OCI-LY3 (cell line): ENCODE data around the gene TFEB.

Experiments
- H2AFZ ChIP-seq: fragments of 200-600, 300-600 bp; shearing (Covaris generic); 2 replicates; pipeline ENCODE4 v1.6.0; 2014; ENCODE audit warnings: antibody characterized with exemption, low read depth, low read length
- H3K27ac ChIP-seq: fragments of 200-600, 300-600 bp; sonication (generic); 2 replicates; pipeline ENCODE4 v1.5.1; 2014; ENCODE audit warnings: mild to moderate bottlenecking, low read length, moderate library complexity, mixed read lengths
- H3K27me3 ChIP-seq: fragments of 200-600, 300-600 bp; sonication (generic); 2 replicates; pipeline ENCODE4 v1.6.1; 2014; ENCODE audit warnings: low read depth, low read length, mixed read lengths
- H3K36me3 ChIP-seq: fragments of 200-600, 300-600 bp; sonication (generic); replicated peaks from 2 replicates; pipeline ENCODE3; 2014; ENCODE audit warnings: low read depth, low read length, mixed read lengths
- H3K4me1 ChIP-seq: fragments of 300-600, 200-600 bp; sonication (generic); 2 replicates; pipeline ENCODE4 v1.6.1; 2014; ENCODE audit warnings: low read length, mixed read lengths
- H3K4me2 ChIP-seq: fragments of 200-600, 300-600 bp; sonication (generic); 2 replicates; pipeline ENCODE4 v1.6.1; 2014; ENCODE audit warnings: low read length, mixed read lengths
- H3K4me3 ChIP-seq: fragments of 300-600, 200-600 bp; sonication (generic); 2 replicates; pipeline ENCODE4 v1.5.1; 2014; ENCODE audit warnings: antibody characterized with exemption, mild to moderate bottlenecking, low read length, moderate library complexity
- H3K79me2 ChIP-seq: fragments of 300-600, 200-600 bp; shearing (Covaris generic); 2 replicates; pipeline ENCODE4 v1.6.1; 2014; ENCODE audit warnings: mild to moderate bottlenecking, low read length, mixed read lengths
- H3K9ac ChIP-seq: fragments of 300-600, 200-600 bp; shearing (Covaris generic); 2 replicates; pipeline ENCODE4 v1.6.0; 2014; ENCODE audit warnings: mild to moderate bottlenecking, low read length, moderate library complexity
- H3K9me3 ChIP-seq: fragments of 200-600, 300-600 bp; shearing (Covaris generic); 2 replicates; pipeline ENCODE4 v1.6.1; 2014; ENCODE audit warnings: low read length, mixed read lengths; ENCODE audit not compliant: insufficient read depth
- H4K20me1 ChIP-seq: fragments of 200-600, 300-600 bp; sonication (generic); 2 replicates; pipeline ENCODE4 v1.6.1; 2016; ENCODE audit warnings: low read length, mixed read lengths; ENCODE audit not compliant: insufficient read depth
- CTCF ChIP-seq: fragments of 200-600, 300-600 bp; sonication (generic); IDR thresholded peaks from 2 replicates; pipeline ENCODE4 v1.5.1; 2014; ENCODE audit warnings: antibody characterized with exemption, low read length, low read depth
- EZH2phosphoT487 ChIP-seq: fragments of 200-600 bp; shearing (Covaris generic); IDR thresholded peaks from 2 replicates; pipeline ENCODE4 v1.6.1; 2018; ENCODE audit warnings: antibody characterized with exemption, mixed run types, low read depth

Gene TFEB

GRCh38 chr6:41680182-41680965 lies 55.0 kb downstream of the TFEB start:
- peaks cover 10% of the 10 kb centered on the region for H3K36me3 ChIP-seq
- H3K4me2 ChIP-seq = no peak overlapping the region
- H3K9me3 ChIP-seq = no peaks in the 10 kb centered on the region
- no peak overlapping the region for H3K27ac ChIP-seq
- H2AFZ ChIP-seq = no peak overlapping the region
- H3K4me3 ChIP-seq = no peak overlapping the region
- H3K79me2 ChIP-seq = no peaks in the 10 kb centered on the region
- H3K9ac ChIP-seq = no peak overlapping the region
- no peaks in the 10 kb centered on the region for H4K20me1 ChIP-seq
- peaks cover 11% of the 10 kb centered on the region for H3K27me3 ChIP-seq
- H3K4me1 ChIP-seq = peaks cover 21% of the 10 kb centered on the region
- TF ChIP-seq EZH2phosphoT487 = no peak
- no peak for TF ChIP-seq CTCF

- no peaks in the 10 kb centered on the region for H3K9me3 ChIP-seq
- no peak overlapping the region for H3K4me3 ChIP-seq
- TF ChIP-seq CTCF = no peak
- no peak for TF ChIP-seq EZH2phosphoT487
- no peaks in the 10 kb centered on the region for H3K79me2 ChIP-seq
- H3K4me2 ChIP-seq = no peak overlapping the region
- H3K36me3 ChIP-seq = peaks cover 6% of the 10 kb centered on the region
- no peak overlapping the region for H3K9ac ChIP-seq
- peaks cover 21% of the 10 kb centered on the region for H3K4me1 ChIP-seq
- no peaks in the 10 kb centered on the region for H4K20me1 ChIP-seq
- H3K27me3 ChIP-seq = peaks cover 11% of the 10 kb centered on the region
- no peak overlapping the region for H3K27ac ChIP-seq
- no peak overlapping the region for H2AFZ ChIP-seq
These were observed 55.7 kb downstream of the TFEB start for GRCh38 chr6:41679696-41680095.

GRCh38 chr6:41678511-41679084 lies 56.8 kb downstream of the TFEB start:
- Histone ChIP-seq H3K79me2 (no peaks in the 10 kb centered on the region), H3K9me3 (no peaks in the 10 kb centered on the region), H3K27ac (no peak overlapping the region), H3K36me3 (no peaks in the 10 kb centered on the region), H3K27me3 (peaks cover 11% of the 10 kb centered on the region), H3K9ac (no peak overlapping the region), H2AFZ (no peak overlapping the region), H3K4me2 (no peak overlapping the region), H3K4me1 (peaks cover 15% of the 10 kb centered on the region), H3K4me3 (no peak overlapping the region), H4K20me1 (no peaks in the 10 kb centered on the region)
- no peak for TF ChIP-seq CTCF
- TF ChIP-seq EZH2phosphoT487 = no peak

- Histone ChIP-seq H4K20me1 (no peaks in the 10 kb centered on the region), H3K27me3 (peaks cover 11% of the 10 kb centered on the region), H3K4me1 (peaks cover 4% of the 10 kb centered on the region), H3K9ac (no peak overlapping the region), H3K36me3 (no peaks in the 10 kb centered on the region), H3K27ac (no peak overlapping the region), H3K79me2 (no peaks in the 10 kb centered on the region), H3K9me3 (no peaks in the 10 kb centered on the region), H3K4me3 (no peak overlapping the region), H3K4me2 (no peak overlapping the region), H2AFZ (no peak overlapping the region)
- TF ChIP-seq EZH2phosphoT487 (no peak), CTCF (no peak)
These were observed 58.1 kb downstream of the TFEB start for GRCh38 chr6:41677124-41677921.
